Gastrocnemius medialis (tissue), 4 donors: ENCODE data around the gene TNIP3. TPM values are rescaled to one million over a fixed set of nuclear protein-coding genes. Genes with fewer than 3 reads are reported as not detected.

ENCODE experiments used
- ATAC-seq, 2 donors: fragments of 150-250 bp; one replicate each; pipeline ENCODE4 v1.9.1; 2016
- DNase-seq, 2 donors: peaks; one replicate each; pipeline ENCODE4 v3.0.0-alpha.2; 2019
- H3K27ac ChIP-seq, 4 donors: fragments of 200-600 bp; sonication (generic); 1 replicate in 1 of 4; 2 replicates in 3 of 4; pipeline ENCODE4 v1.5.1; 2016 to 2018; ENCODE audit warnings: mild to moderate bottlenecking in 2 of 4, moderate library complexity in 1 of 4
- H3K27me3 ChIP-seq, 3 donors: fragments of 200-600 bp; sonication (generic) in 2 of 3; 1 replicate in 1 of 3; 2 replicates in 2 of 3; pipeline versions ENCODE4 v1.5.1 to v1.6.0; 2016 to 2019; ENCODE audit warnings: mild to moderate bottlenecking in 1 of 3, moderate library complexity in 1 of 3
- H3K36me3 ChIP-seq, 2 donors: fragments of 200-600 bp; sonication (generic) in 1 of 2; one replicate each; pipeline ENCODE4 v1.5.1; 2017 to 2018
- H3K4me1 ChIP-seq, 2 donors: fragments of 200-600 bp; sonication (generic) in 1 of 2; one replicate each; pipeline ENCODE4 v1.5.1; 2016 to 2017; ENCODE audit warnings: mild to moderate bottlenecking in 2 of 2
- H3K4me3 ChIP-seq, 4 donors: fragments of 200-600 bp; sonication (generic) in 3 of 4; 1 replicate in 1 of 4; 2 replicates in 3 of 4; pipeline ENCODE4 v1.5.1; 2016 to 2019; ENCODE audit warnings: mild to moderate bottlenecking in 2 of 4
- H3K9me3 ChIP-seq, 3 donors: fragments of 200-600 bp; sonication (generic) in 2 of 3; 1 replicate in 1 of 3; 2 replicates in 2 of 3; pipeline ENCODE4 v1.5.1; 2016 to 2019
- CTCF ChIP-seq, 5 experiments: fragments of 450-650 bp in 3 of 5; fragments of 200-600 bp in 2 of 5; sonication (generic) in 2 of 5; IDR thresholded peaks in 4 of 5; conservative IDR thresholded peaks in 1 of 5; 1 replicate in 4 of 5; 2 replicates in 1 of 5; pipeline ENCODE4 v1.5.1; 2016 to 2019; ENCODE audit warnings: antibody characterized with exemption in 5 of 5, mild to moderate bottlenecking in 3 of 5, moderate library complexity in 3 of 5
- POLR2A ChIP-seq, 2 donors: fragments of 450-650 bp; IDR thresholded peaks; one replicate each; pipeline ENCODE4 v1.6.1; 2017; ENCODE audit warnings: antibody characterized with exemption in 2 of 2, mild to moderate bottlenecking in 2 of 2, moderate library complexity in 2 of 2
- in situ Hi-C, 4 donors: fragments of 200-750 bp; cut with MboI; loops; one replicate each; pipeline versions ENCODE4 v1.15.0 to v1.8.0; 2017; ENCODE audit warnings: low sequenced_read_pairs in 4 of 4
- intact Hi-C: fragments of 100-400 bp; cut with DNase I; formaldehyde crosslinking; loops from one replicate; pipeline ENCODE4 v1.15.1; 2023; ENCODE audit warnings: low total_unique reads
- total RNA-seq, 4 donors: library from RNA; depleted of rRNA; stranded (reverse); fragments of >200 nt; gene quantifications; one replicate each; pipeline versions ENCODE4 v1.1.0 to v1.2.3, GENCODE V29; 2016

TNIP3 gene
- total RNA-seq, 4 donors from 2014 or later: not detected

GRCh38 chr4:121192480-121192879 is 28.4 kb upstream of the TNIP3 start:
- in situ Hi-C loops (loop anchor here in 2 of 4 donors (10.0 to 25.0 kb wide), 2 partner anchors 62 to 545 kb away; no protein-coding TSS in a partner anchor), intact Hi-C loops (loop anchor here (1.0 to 5.0 kb wide), 2 partner anchors 60 to 535 kb away; no protein-coding TSS in a partner anchor)
- Histone ChIP-seq H3K36me3 (no peaks in the 10 kb centered on the region), H3K4me1 (no peaks in the 10 kb centered on the region), H3K27ac (no peak overlapping the region), H3K27me3 (no peaks in the 10 kb centered on the region), H3K9me3 (no peaks in the 10 kb centered on the region), H3K4me3 (peak overlapping the region in 1 of 4 donors; percentile 28)
- DNase-seq (no peak), ATAC-seq (no peak)
- TF ChIP-seq CTCF (IDR thresholded peaks at IDR 0.05 in 4 of 5, conservative IDR thresholded peaks at IDR 0.05 in 1 of 5): peak in 4 of 5 experiments; percentile 30 to 61 (median 44)
- no peak for TF ChIP-seq POLR2A (IDR thresholded peaks at IDR 0.05)

GRCh38 chr4:121192013-121192412 is 27.9 kb upstream of the TNIP3 start:
- Histone ChIP-seq H3K9me3 (no peaks in the 10 kb centered on the region), H3K4me1 (no peaks in the 10 kb centered on the region), H3K36me3 (no peaks in the 10 kb centered on the region), H3K4me3 (peak overlapping the region in 1 of 4 donors; percentile 28), H3K27ac (no peak overlapping the region), H3K27me3 (no peaks in the 10 kb centered on the region)
- DNase-seq: no peak
- TF ChIP-seq POLR2A (IDR thresholded peaks at IDR 0.05): no peak
- TF ChIP-seq CTCF (IDR thresholded peaks at IDR 0.05 in 4 of 5, conservative IDR thresholded peaks at IDR 0.05 in 1 of 5): no peak
- in situ Hi-C loops (loop anchor here in 2 of 4 donors (10.0 to 25.0 kb wide), 2 partner anchors 63 to 545 kb away; no protein-coding TSS in a partner anchor), intact Hi-C loops (loop anchor here (1.0 to 5.0 kb wide), 2 partner anchors 60 to 535 kb away; no protein-coding TSS in a partner anchor)
- ATAC-seq: no peak

GRCh38 chr4:121191361-121191760 is 27.2 kb upstream of the TNIP3 start:
- H3K27ac ChIP-seq: no peak overlapping the region
- in situ Hi-C loops: loop anchor here in 2 of 4 donors (10.0 to 25.0 kb wide), 2 partner anchors 63 to 546 kb away; no protein-coding TSS in a partner anchor

GRCh38 chr4:121190389-121190788 is 26.3 kb upstream of the TNIP3 start:
- Histone ChIP-seq H3K4me1 (no peaks in the 10 kb centered on the region), H3K36me3 (no peaks in the 10 kb centered on the region), H3K4me3 (no peak overlapping the region), H3K9me3 (no peaks in the 10 kb centered on the region), H3K27ac (no peak overlapping the region), H3K27me3 (no peaks in the 10 kb centered on the region)
- in situ Hi-C loops (loop anchor here in 2 of 4 donors (10.0 to 25.0 kb wide), 2 partner anchors 64 to 547 kb away; no protein-coding TSS in a partner anchor), intact Hi-C loops (loop anchor here (5.0 kb wide), 1 partner anchor 537 kb away; no protein-coding TSS in a partner anchor)
- DNase-seq: no peak
- TF ChIP-seq POLR2A (IDR thresholded peaks at IDR 0.05) (no peak), CTCF (IDR thresholded peaks at IDR 0.05 in 4 of 5, conservative IDR thresholded peaks at IDR 0.05 in 1 of 5) (no peak)
- ATAC-seq: no peak

More at GRCh38 chr4:121191361-121191760, 27.2 kb upstream of the TNIP3 start:
- no peak for ATAC-seq
- Histone ChIP-seq H3K4me1 (no peaks in the 10 kb centered on the region), H3K9me3 (no peaks in the 10 kb centered on the region), H3K4me3 (no peak overlapping the region), H3K36me3 (no peaks in the 10 kb centered on the region), H3K27me3 (no peaks in the 10 kb centered on the region)
- TF ChIP-seq CTCF (IDR thresholded peaks at IDR 0.05 in 4 of 5, conservative IDR thresholded peaks at IDR 0.05 in 1 of 5) (no peak), POLR2A (IDR thresholded peaks at IDR 0.05) (no peak)
- no peak for DNase-seq
- intact Hi-C loops: loop anchor here (5.0 kb wide), 1 partner anchor 536 kb away; no protein-coding TSS in a partner anchor
